ENCODE results near the gene TMPRSS4. TPM values are rescaled to one million over a fixed set of nuclear protein-coding genes. Genes with fewer than 3 reads are reported as not detected.

TMPRSS4 gene
- total and polyA plus RNA-seq, 2 experiments from 2014 or later = 0.10 to 0.58 TPM

GRCh38 chr11:118084247-118084646, 7.4 kb downstream of the TMPRSS4 start (continued):
- TF ChIP-seq ZNF462 (CRISPR knock-in tag; IDR thresholded peaks at IDR 0.05) (no peak), STAT1 (IDR thresholded peaks at IDR 0.05; ENCODE audit: unreplicated experiment) (no peak), EZH2phosphoT487 (IDR thresholded peaks at IDR 0.05; ENCODE audit: unreplicated experiment) (no peak)

- Histone ChIP-seq H3K9me2 (ENCODE audit: insufficient read depth) (no peaks in the 10 kb centered on the region), H3F3A (replicated peaks; ENCODE audit: low read depth) (no peaks in the 10 kb centered on the region), H3K27me3 (ENCODE audit: insufficient read depth) (no peaks in the 10 kb centered on the region), H4K20me1 (replicated peaks; ENCODE audit: insufficient read depth) (no peaks in the 10 kb centered on the region), H3K27ac (ENCODE audit: low read depth) (no peak overlapping the region), H2AFZ (no peak overlapping the region), H3K4me1 (ENCODE audit: insufficient read depth) (no peaks in the 10 kb centered on the region), H3K36me3 (ENCODE audit: insufficient read depth) (no peaks in the 10 kb centered on the region), H3K79me2 (replicated peaks; ENCODE audit: insufficient read depth) (no peaks in the 10 kb centered on the region), H3K4me3 (no peak overlapping the region), H3K4me2 (no peak overlapping the region)
- Mint-ChIP-seq H3K27me3 (ENCODE audit: insufficient read depth, low read depth, poor library complexity) (no peaks in the 10 kb centered on the region), H3K9me3 (peaks cover 17% of the 10 kb centered on the region; the same call in 2 of the 3 replicates), H3K4me3 (no peak overlapping the region), H3K27ac (no peak overlapping the region), H3K4me1 (peaks cover 10% of the 10 kb centered on the region), H3K36me3 (ENCODE audit: low read depth) (no peaks in the 10 kb centered on the region; the same call in 2 of the 3 replicates)
- DNase-seq (ENCODE audit: low spot score) = no peak
- no peak for ATAC-seq
- TF ChIP-seq CREB1 (CRISPR knock-in tag; IDR thresholded peaks at IDR 0.05; ENCODE audit: low read depth) = no peak
- TF ChIP-seq REST (IDR thresholded peaks at IDR 0.05; ENCODE audit: unreplicated experiment) = no peak
- no peak for TF ChIP-seq EZH2phosphoT487 (IDR thresholded peaks at IDR 0.05; ENCODE audit: unreplicated experiment)
- TF ChIP-seq NANOG (IDR thresholded peaks at IDR 0.05; ENCODE audit: borderline replicate concordance) = no peak
- TF ChIP-seq ZNF462 (CRISPR knock-in tag; IDR thresholded peaks at IDR 0.05) = no peak
- TF ChIP-seq STAT1 (IDR thresholded peaks at IDR 0.05; ENCODE audit: unreplicated experiment) = no peak
Observed at GRCh38 chr11:118084656-118085055, 7.8 kb downstream of the TMPRSS4 start.
